ENCODE results near the gene KCNT1.
"Not testable (repeated sequence)": the region's sequence is repeated elsewhere in the genome, so short reads cannot be mapped to it uniquely, and the experiment has no call there.

Gene KCNT1

GRCh38 chr9:135667463-135668001, 34.5 kb upstream of the KCNT1 start:
- no peaks in the 10 kb centered on the region for H3K36me3 Mint-ChIP-seq
- DNase-seq (no peak), ATAC-seq (replicated peaks) (no peak)
- H3K27me3 Mint-ChIP-seq = peaks cover 6 to 16% of the 10 kb centered on the region in 2 donors
- no peak overlapping the region for H3K27ac Mint-ChIP-seq
- no peak overlapping the region for H3K4me3 Mint-ChIP-seq
- H3K4me1 Mint-ChIP-seq = no peaks in the 10 kb centered on the region
- peaks cover 5 to 8% of the 10 kb centered on the region in 2 donors for H3K9me3 Mint-ChIP-seq

GRCh38 chr9:135669018-135669417, 33.0 kb upstream of the KCNT1 start:
- H3K9me3 Mint-ChIP-seq; DNase-seq; H3K4me3 Mint-ChIP-seq; H3K27ac Mint-ChIP-seq; H3K4me1 Mint-ChIP-seq; ATAC-seq (replicated peaks); H3K36me3 Mint-ChIP-seq: not testable (repeated sequence)
- peaks cover 6 to 16% of the 10 kb centered on the region in 2 donors for H3K27me3 Mint-ChIP-seq

- ATAC-seq (replicated peaks) (no peak), DNase-seq (no peak)
- no peak overlapping the region for H3K27ac Mint-ChIP-seq
- H3K27me3 Mint-ChIP-seq = peaks cover 6 to 11% of the 10 kb centered on the region in 2 donors
- H3K9me3 Mint-ChIP-seq = peaks cover 5 to 8% of the 10 kb centered on the region in 2 donors
- H3K4me3 Mint-ChIP-seq = no peak overlapping the region
- no peaks in the 10 kb centered on the region for H3K4me1 Mint-ChIP-seq
- H3K36me3 Mint-ChIP-seq = no peaks in the 10 kb centered on the region
Observed at GRCh38 chr9:135669616-135670285, 32.2 kb upstream of the KCNT1 start.

- Mint-ChIP-seq H3K9me3 (peaks cover 5 to 8% of the 10 kb centered on the region in 2 donors), H3K27me3 (peaks cover 6 to 8% of the 10 kb centered on the region in 2 donors), H3K4me3 (no peak overlapping the region), H3K36me3 (no peaks in the 10 kb centered on the region), H3K4me1 (no peaks in the 10 kb centered on the region), H3K27ac (no peak overlapping the region)
- no peak for ATAC-seq (replicated peaks)
- no peak for DNase-seq
Observed at GRCh38 chr9:135670721-135671590, 31.0 kb upstream of the KCNT1 start.

GRCh38 chr9:135671591-135672041, 30.4 kb upstream of the KCNT1 start:
- ATAC-seq (replicated peaks) (no peak), DNase-seq (no peak)
- H3K9me3 Mint-ChIP-seq = peaks cover 5 to 8% of the 10 kb centered on the region in 2 donors
- H3K36me3 Mint-ChIP-seq = no peaks in the 10 kb centered on the region
- H3K4me1 Mint-ChIP-seq = no peaks in the 10 kb centered on the region
- peaks cover 4 to 6% of the 10 kb centered on the region in 2 donors for H3K27me3 Mint-ChIP-seq
- no peak overlapping the region for H3K4me3 Mint-ChIP-seq
- H3K27ac Mint-ChIP-seq = no peak overlapping the region

GRCh38 chr9:135672786-135673185, 29.2 kb upstream of the KCNT1 start:
- H3K36me3 Mint-ChIP-seq; ATAC-seq (replicated peaks); DNase-seq; H3K27me3 Mint-ChIP-seq; H3K4me1 Mint-ChIP-seq; H3K27ac Mint-ChIP-seq; H3K4me3 Mint-ChIP-seq; H3K9me3 Mint-ChIP-seq: not testable (repeated sequence)

GRCh38 chr9:135673941-135674340, 28.0 kb upstream of the KCNT1 start:
- no peak overlapping the region for H3K27ac Mint-ChIP-seq
- H3K27me3 Mint-ChIP-seq = peaks cover 4 to 6% of the 10 kb centered on the region in 2 donors
- no peak for ATAC-seq (replicated peaks)
- peaks cover 3 to 4% of the 10 kb centered on the region in 2 donors for H3K9me3 Mint-ChIP-seq
- no peak for DNase-seq
- no peaks in the 10 kb centered on the region for H3K36me3 Mint-ChIP-seq
- no peaks in the 10 kb centered on the region for H3K4me1 Mint-ChIP-seq
- no peak overlapping the region for H3K4me3 Mint-ChIP-seq

- no peak for ATAC-seq (replicated peaks)
Observed at GRCh38 chr9:135674977-135675376, 27.0 kb upstream of the KCNT1 start.

GRCh38 chr9:135676891-135677290, 25.1 kb upstream of the KCNT1 start:
- Mint-ChIP-seq H3K9me3 (peaks cover 0 to 1% of the 10 kb centered on the region in 2 donors), H3K4me3 (no peak overlapping the region), H3K27me3 (peaks cover 5 to 6% of the 10 kb centered on the region in 2 donors), H3K4me1 (no peaks in the 10 kb centered on the region), H3K36me3 (no peaks in the 10 kb centered on the region), H3K27ac (no peak overlapping the region)
- ATAC-seq (replicated peaks) (no peak), DNase-seq (no peak)

More at GRCh38 chr9:135674977-135675376, 27.0 kb upstream of the KCNT1 start:
- no peak for DNase-seq
- peaks cover 0 to 1% of the 10 kb centered on the region in 2 donors for H3K9me3 Mint-ChIP-seq
- no peaks in the 10 kb centered on the region for H3K4me1 Mint-ChIP-seq
- peaks cover 4 to 6% of the 10 kb centered on the region in 2 donors for H3K27me3 Mint-ChIP-seq
- H3K36me3 Mint-ChIP-seq = no peaks in the 10 kb centered on the region
- no peak overlapping the region for H3K4me3 Mint-ChIP-seq
- H3K27ac Mint-ChIP-seq = no peak overlapping the region

- no peak for ATAC-seq (replicated peaks)
- Mint-ChIP-seq H3K9me3 (no peaks in the 10 kb centered on the region), H3K4me1 (no peaks in the 10 kb centered on the region), H3K4me3 (no peak overlapping the region), H3K27ac (no peak overlapping the region), H3K36me3 (no peaks in the 10 kb centered on the region), H3K27me3 (peaks cover 7 to 8% of the 10 kb centered on the region in 2 donors)
- no peak for DNase-seq
Observed at GRCh38 chr9:135677641-135678168, 24.3 kb upstream of the KCNT1 start.

- Mint-ChIP-seq H3K4me3 (no peak overlapping the region), H3K27me3 (peaks cover 10 to 13% of the 10 kb centered on the region in 2 donors), H3K27ac (no peak overlapping the region), H3K9me3 (no peaks in the 10 kb centered on the region), H3K4me1 (no peaks in the 10 kb centered on the region), H3K36me3 (no peaks in the 10 kb centered on the region)
- DNase-seq (no peak), ATAC-seq (replicated peaks) (no peak)
Observed at GRCh38 chr9:135678236-135679017, 23.6 kb upstream of the KCNT1 start.

- no peaks in the 10 kb centered on the region for H3K9me3 Mint-ChIP-seq
- no peaks in the 10 kb centered on the region for H3K4me1 Mint-ChIP-seq
- peaks cover 21 to 25% of the 10 kb centered on the region in 2 donors for H3K27me3 Mint-ChIP-seq
- H3K36me3 Mint-ChIP-seq = no peaks in the 10 kb centered on the region
- H3K4me3 Mint-ChIP-seq = no peak overlapping the region
- DNase-seq (no peak), ATAC-seq (replicated peaks) (no peak)
- H3K27ac Mint-ChIP-seq = no peak overlapping the region
Observed at GRCh38 chr9:135680056-135680455, 21.9 kb upstream of the KCNT1 start.

- DNase-seq = no peak
- no peak for ATAC-seq (replicated peaks)
- no peak overlapping the region for H3K27ac Mint-ChIP-seq
- no peak overlapping the region for H3K4me3 Mint-ChIP-seq
- H3K36me3 Mint-ChIP-seq = no peaks in the 10 kb centered on the region
- H3K4me1 Mint-ChIP-seq = no peaks in the 10 kb centered on the region
- H3K9me3 Mint-ChIP-seq = no peaks in the 10 kb centered on the region
- H3K27me3 Mint-ChIP-seq = peaks cover 24 to 25% of the 10 kb centered on the region in 2 donors
Observed at GRCh38 chr9:135681161-135681560, 20.8 kb upstream of the KCNT1 start.
